GM18870 (cell line): ENCODE results near the gene PRDX6.
"Not testable (repeated sequence)": the region's sequence is repeated elsewhere in the genome, so short reads cannot be mapped to it uniquely, and the experiment has no call there.

Experiments used
- ATAC-seq: cut with Tn5 transposase; IDR thresholded peaks from one replicate; pipeline ENCODE4 v1.9.1; 2021; ENCODE audit warnings: moderate library complexity; ENCODE audit not compliant: unreplicated experiment

The PRDX6 gene

DNA sequence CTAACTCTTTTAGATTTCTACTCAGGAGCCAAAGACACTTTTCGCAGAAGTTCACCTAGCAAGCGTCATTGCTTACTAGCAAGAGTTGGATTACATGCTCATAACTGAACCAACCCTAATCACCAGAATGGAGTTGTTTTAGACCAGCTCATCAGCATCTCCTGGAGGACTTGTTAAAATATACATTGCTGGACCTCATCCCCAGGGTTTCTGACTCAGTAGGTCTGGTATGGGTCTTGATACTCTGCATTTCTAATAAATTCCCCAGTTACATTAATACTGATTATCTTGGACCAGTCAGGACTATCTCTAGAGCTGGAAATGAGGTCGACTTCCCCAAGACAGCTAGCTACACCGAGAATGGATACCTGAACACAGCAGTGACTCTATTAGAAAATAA lies 9.7 kb upstream of the PRDX6 start:
- no peak for ATAC-seq

DNA sequence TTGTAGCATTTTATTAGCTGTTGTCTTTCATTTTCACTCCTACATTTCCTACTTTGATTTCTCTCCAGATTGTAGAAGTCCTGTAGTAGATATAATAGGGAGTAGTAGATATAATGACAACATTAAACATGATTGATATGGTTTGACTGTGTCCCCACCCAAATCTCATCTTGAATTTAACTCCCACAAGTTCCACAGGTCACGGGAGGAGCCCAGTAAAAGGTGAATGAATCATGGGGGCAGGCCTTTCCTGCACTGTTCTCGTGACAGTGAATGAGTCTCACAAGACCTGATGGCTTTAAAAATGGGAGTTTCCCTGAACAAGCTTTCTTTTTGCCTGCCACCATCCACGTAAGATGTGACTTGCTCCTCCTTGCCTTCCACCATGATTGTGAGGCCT lies 7.5 kb upstream of the PRDX6 start:
- ATAC-seq, result no peak

DNA sequence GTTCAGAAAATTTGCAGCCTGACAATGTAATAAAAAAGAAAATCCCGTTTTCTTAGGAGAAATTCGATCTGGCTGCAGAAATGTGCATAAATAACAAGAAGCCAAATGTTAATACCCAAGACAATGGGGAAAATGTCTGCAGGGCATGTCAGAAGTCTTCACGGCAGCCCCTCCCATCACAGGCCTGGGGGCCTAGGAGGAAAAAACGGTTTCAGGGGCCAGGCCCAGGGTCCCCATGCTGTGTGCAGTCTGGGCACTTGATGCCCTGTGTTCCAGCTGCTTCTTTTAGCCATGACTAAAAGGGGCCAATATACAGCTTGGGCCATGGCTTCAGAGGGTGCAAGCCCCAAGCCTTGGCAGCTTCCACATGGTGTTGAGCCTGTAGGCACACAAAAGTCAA lies 6.5 kb upstream of the PRDX6 start:
- no peak for ATAC-seq

DNA sequence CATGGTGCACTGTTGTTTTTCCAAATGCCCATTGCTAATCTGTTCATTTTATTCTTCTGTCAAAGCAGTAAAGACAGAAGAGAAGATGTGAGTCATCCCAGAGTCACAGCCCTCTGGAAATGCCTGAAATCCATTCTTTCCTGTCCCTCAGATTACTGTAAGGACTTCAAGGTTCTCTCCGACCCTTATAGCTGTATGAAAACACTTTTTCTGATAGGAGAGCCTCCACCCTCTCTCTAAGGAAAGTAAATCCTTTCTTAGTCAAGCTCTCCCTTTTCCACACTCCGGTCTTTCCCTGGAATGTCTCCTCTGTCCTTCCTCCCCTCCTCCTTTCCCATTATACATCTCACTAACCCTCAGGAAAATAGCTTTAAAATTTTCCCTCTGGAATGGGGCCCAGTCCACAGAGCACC lies 3.5 kb upstream of the PRDX6 start:
- ATAC-seq, result no peak

DNA sequence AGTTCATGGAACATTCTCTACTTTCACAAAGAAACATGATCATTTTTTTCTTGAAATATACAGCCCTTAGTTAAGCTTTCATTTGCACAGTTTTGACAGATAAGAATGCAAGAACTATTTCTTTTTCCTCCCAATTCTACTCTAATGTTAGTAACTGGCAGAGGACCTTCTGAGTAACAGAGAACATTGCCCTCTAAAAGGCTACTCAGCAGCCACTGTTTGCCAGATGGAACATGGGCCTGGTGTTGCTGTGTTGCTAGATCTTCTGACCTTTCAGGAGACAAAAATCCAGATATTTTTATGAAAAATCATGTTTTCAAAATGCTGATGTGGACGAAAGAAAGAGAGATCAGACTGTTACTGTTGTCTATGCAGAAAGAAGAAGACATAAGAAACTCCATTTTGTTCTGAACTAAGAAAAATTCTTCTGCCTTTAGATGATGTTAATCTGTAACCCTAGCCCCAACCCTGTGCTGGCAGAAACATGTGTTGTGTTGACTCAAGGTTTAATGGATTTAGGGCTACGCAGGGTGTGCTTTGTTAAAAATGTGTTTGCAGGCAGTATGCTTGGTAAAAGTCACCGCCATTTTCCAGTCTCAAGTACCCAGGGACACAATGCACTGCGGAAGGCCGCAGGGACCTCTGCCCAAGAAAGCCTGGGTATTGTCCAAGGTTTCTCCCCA lies 2.9 kb upstream of the PRDX6 start:
- ATAC-seq, result no peak

DNA sequence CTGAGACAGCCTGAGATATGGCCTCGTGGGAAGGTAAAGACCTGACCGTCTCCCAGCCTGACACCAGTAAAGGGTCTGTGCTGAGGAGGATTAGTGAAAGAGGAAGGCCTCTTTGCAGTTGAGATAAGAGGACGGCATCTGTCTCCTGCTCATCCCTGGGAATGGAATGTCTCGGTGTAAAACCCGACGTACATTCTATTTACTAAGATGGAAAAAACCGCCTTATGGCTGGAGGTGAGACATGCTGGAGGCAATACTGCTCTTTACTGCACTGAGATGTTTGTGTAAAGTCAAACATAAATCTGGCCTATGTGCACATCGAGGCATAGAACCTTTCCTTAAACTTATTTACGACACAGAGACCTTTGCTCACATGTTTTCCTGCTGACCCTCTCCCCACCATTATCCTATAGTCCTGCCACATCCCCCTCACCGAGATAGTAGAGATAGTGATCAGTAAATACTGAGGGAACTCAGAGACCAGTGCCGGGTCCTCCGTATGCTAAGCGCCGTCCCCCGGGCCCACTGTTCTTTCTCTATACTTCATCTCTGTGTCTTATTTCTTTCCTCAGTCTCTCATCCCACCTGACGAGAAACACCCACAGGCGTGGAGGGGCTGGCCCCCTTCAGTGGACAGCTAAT lies 2.2 kb upstream of the PRDX6 start:
- not testable (repeated sequence) for ATAC-seq

DNA sequence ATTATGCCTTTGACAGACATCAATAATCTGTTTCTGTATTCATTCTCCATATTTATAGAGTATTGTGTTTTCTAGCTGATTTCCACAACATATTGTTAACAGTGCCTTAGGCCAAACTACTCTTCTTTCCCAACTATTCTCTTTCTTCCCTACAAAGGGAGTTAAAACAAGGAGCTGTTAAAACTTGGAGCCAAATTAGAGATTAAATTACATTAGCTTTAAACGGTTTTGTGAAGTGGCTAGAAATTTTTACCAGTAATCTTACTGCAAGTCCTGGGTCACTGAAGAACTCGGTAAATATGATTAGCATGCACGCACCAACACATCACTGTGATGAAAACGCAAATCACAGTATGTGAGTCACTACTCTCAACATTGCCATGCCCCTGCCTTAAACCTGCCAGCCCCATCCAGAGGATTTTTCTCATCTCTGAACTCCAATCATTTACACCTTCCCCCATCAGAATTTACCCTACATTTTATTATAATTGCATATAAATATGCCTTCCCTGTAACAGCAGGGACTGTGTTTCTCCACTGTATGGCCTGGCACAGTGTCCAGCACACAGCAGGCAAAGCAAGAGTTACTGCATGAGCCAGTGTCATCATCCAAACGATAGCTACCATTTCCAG lies 1.5 kb upstream of the PRDX6 start:
- ATAC-seq, result no peak

DNA sequence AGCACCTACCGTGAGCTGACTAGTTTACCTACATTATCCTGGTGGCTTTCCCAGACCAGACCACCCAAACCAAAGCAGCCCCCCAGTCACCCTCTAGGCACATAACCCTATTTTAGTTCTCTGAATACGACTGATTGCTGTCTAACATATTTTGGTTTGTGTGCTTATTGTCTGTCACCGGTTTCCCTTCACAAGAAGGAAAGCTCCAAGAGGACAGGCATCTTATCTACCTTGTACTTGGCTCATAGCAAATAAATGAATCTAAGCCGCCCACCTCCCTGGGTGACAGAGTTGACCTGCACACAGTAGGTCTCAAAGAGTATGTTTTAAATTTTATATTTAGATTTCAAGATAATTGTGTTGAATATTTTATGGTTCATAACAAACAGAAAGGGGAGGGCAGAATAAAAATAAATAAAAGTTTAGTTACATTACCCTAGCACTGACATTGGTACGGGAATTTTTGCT lies 904 bp upstream of the PRDX6 start:
- no peak for ATAC-seq

DNA sequence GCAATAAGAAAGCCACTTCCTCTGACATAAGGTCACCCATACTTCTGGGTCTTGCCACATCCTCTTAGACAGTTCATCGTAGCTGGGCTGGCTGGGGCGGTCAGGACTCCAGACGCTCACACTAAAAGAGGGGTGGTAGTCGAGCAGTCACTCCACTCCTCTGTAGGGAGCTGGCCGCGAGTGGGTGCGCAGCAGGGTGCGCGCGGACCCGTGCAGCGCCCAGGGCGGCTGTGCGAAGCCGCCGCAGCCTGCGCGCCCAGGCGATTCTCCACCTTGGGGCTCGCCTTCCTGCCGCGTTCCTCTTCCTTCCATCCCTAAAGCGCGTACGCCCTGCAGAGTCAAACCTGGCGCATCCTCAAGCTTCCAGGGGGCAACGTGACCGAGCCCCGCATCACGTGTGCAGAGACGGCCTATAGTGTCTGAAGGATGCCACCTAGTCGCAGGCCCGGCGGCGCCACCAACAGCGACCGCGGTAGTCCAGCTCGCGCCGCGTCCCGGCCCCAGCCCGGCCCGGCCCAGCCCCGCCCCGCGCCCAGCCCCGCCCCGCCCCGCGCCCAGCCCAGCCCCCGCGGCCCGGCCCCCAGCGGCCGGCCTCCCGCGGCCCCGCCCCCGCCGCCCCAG lies 360 bp upstream of the PRDX6 start:
- ATAC-seq, result peak; percentile 88

DNA sequence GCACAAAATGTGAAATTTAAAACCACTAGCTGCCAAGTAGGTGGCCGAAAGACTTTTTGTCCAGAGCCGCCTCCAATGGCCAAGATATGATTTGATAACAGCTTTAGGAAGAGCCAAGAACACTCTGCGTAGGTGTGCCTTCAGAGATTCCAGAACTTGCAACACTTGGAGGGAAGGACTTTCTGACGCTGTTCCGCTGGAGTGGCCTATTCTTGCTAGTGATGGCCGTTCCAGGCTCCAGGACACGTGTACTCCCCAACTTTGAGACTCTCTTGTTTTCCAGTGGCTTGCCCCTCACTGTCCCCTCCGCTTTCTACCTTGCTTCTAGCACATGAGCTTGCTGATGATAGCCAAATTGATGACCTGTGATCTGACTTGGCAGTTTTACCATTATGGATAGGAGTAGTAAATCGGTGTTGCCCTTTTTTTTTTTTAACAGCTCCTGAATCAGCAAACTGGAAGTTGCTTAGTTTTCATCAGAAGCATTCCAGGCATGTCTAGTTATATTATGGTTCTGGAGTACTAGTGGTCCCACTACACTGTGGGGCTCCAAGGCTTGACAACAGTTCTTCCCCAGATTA lies 1.0 kb downstream of the PRDX6 start:
- ATAC-seq, result no peak

DNA sequence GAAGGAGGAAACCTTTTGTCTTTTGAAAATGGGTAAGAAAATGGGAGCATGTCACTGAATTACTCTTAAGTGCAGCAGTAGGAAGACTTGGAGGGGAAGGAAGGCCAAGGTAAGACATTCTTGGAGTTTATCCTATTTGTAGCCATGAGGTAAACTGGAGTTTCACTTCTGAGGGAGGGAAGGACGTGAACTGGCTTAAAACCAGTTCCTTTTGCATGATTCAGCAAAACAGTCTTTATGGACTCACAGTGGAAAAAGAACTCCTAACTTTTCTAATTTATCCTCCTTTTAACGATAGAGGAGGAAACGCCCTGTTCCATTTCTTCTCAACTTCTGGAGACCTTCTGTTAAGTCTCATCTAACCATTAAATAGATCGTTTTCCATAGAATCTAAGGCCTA lies 2.5 kb downstream of the PRDX6 start:
- no peak for ATAC-seq

DNA sequence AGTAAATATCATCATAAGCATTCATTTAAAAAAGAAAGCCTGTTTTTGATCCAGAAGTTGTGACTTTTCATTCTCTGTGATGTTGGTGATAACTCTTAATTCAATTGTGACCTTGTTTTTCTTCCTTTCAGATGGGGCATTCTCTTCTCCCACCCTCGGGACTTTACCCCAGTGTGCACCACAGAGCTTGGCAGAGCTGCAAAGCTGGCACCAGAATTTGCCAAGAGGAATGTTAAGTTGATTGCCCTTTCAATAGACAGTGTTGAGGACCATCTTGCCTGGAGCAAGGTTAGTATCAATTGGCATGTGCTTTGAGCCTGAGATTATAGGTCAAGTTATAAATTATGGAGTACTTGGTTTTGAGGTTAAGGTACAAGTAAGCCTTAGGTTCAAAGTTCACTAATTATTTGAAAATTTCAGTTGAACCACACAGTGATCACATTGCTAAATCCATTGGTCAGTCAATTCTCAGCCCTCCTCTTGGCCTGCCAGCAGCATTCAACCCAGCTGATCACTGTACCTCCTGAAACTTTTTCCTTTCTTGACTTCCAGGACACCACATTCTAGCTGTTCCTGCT lies 4.1 kb downstream of the PRDX6 start:
- no peak for ATAC-seq

DNA sequence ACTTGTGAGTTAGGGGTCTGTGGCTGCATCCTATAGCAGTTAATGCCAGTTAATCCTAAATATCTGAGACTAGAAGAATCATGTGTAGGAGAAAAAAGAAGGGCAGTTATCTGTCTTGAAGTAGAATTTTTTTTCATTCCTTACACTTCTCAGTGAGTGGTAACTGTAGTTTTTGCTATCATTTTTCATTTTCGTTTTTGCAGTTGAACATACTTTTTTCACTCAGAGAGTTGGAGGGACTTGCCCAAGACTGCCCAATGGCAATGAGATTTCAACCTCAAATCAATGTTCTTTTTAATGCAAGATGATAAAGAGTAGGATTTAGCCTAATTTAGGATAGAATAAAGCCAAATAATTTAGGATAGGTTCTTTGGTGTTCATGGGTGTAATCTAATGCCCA lies 5.5 kb downstream of the PRDX6 start:
- no peak for ATAC-seq

DNA sequence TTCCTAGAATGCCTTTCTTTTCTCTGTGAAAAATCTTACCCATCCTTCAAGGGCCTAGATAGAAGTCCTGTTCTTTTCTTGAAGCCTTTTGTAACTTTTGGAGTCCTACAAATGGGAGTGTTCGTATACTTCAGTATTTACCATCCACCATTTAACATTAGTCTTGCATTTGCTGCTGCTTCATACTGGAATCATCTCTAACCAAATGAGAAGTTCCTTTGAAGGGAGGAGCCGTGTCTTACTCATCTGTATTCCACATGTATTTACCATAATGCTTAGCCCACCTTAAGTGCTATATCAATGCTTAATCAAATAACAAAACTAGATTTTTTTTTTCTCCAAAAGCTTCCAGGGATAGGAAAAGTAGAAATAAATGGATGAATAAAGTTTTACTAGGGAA lies 7.1 kb downstream of the PRDX6 start:
- no peak for ATAC-seq

DNA sequence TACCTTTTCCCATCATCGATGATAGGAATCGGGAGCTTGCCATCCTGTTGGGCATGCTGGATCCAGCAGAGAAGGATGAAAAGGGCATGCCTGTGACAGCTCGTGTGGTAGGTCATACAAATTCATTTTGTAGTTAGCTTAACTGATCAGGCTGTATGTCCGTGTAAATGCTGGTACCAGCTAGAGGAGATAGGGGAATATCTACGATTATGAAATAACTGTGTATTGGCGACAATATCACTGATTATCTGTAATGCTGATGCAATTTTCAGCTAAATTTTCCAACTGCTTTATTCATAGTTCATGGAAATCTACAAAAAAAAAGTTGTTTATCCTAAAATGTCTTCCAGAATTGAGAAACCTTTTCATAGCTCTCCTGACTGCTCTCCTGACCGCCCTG lies 8.3 kb downstream of the PRDX6 start:
- no peak for ATAC-seq

DNA sequence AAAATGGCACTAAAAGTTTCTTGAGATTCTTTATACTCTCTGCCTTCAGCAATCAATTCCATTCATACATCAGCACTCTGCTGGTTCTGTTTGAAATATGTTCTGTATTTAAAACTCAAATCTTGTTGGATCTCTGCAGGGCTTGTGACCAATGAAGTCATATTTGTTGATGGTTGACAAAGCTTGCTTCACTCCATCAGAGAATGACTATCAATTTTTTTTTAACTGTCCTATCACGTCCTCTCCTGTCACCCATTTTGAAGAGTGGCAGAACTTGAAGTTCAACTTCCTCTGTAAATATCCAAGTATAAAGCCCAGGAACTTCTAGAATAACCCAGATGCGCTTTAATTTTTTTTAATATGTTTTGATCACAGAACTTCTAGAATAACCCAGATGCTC lies 10.9 kb downstream of the PRDX6 start:
- no peak for ATAC-seq

DNA sequence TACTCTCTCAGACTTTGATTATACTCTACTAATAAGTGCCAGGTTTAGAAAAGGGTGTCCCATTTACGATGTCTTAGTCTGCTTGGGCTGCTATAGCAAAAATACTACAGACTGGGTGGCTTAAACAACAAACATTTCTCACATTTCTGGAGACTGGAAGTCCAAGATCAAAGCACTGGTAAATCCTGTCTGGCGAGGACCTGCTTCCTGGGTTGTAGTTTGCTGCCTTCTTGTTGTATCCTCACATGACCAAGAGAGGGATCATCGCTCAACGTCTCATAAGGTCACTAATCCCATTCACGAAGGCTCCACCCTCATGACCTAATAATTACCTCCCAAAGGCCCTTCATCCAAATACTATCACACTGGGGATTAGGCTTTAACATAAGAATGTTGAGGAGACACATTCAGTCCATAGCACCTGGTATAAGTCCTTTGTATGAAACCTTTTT lies 12.0 kb downstream of the PRDX6 start:
- no peak for ATAC-seq

DNA sequence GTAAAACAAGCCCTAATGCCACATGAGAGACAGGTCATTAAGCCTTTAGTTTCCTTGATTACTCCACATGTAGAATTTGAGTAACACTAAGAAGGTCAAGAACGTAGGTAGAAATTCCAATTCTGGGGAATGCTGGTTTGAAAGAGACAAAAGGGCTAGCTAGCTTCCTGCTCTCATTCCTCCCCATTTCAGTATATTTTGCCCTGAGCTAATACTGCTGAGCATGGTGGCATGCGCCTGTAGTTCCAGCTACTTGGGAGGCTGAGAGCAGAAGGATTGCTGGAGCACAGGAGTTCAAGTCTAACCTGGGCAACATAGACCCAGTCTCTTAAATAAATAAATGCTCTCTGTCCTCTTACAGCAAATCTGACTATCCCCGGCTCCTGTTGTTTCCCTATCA lies 12.8 kb downstream of the PRDX6 start:
- ATAC-seq, result no peak

DNA sequence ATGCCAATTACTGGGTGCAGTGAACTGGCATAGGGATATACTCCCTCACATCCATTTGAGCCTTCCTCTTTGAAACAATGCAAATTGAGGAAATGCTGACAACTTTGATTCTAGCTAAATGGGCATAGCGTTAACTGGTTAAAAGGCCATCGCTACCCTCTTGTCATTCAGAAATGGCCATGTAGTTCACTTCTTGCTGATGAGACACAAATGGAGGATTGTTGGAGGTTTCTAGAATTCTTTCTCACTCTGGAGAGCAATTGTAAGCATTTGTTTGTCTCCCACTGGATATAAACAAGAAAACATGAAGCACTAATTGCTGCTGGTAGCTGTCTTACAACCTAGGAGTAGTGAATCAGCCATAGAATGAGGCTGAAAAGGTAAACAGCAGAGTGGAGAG lies 14.4 kb downstream of the PRDX6 start:
- ATAC-seq, result no peak

DNA sequence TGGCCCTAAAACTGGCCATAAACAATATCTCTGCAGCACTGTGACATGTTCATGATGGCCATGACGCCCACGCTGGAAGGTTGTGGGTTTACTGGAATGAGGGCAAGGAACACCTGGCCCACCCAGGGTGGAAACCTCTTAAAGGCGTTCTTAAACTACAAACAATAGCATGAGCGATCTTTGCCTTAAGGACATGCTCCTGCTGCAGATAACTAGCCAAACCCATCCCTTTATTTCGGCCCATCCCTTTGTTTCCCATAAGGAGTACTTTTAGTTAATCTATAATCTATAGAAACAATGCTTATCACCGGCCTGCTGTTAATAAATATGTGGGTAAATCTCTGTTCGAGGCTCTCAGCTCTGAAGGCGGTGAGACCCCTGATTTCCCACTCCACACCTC lies 16.0 kb downstream of the PRDX6 start:
- not testable (repeated sequence) for ATAC-seq

DNA sequence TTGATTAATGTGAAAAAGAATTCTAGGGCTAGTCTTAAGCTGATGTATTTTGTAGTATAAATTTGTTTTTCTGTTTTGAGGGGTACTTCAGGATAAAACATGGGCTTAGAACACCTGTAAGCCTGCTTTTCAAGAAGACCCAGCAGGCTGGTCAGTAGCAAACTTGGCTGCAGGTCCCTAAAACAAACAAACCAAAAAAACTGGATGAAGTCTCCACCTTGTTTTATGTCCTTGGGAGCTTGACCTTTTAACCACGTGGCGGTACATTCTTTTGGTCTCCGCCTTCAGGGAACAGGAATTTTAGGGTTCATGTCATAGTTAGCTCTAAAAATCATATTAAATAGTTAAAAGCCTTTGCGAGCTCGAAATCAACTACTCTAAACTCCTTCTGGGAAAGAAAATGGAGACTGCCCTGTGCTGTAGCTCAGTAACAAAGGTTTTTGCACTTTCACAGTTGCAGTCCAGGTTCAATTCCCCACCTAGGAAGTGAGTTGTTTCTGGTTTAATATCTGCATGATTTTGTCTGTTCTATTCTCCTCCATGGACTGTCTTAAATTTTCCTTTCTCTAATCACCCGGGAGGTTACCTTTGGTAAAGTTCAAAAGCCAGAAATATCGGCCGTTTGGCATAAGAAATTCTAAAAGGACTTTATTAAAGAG lies 18.6 kb downstream of the PRDX6 start:
- ATAC-seq, result no peak
